T-cell (primary cell): ENCODE results near the gene PRSS33. TPM values are rescaled to one million over a fixed set of nuclear protein-coding genes. Genes with fewer than 3 reads are reported as not detected.
A peak's percentile ranks its signal among the peaks of the same experiment; 100 is the strongest.

Source experiments
- ATAC-seq, 4 experiments: fragments of 200-7000 bp in 3 of 4; fragments of 150-1000 bp in 1 of 4; cut with Tn5 transposase; replicated peaks in 1 of 4; 1 replicate in 3 of 4; 2 replicates in 1 of 4; pipeline ENCODE4 v1.10.0; 2021; ENCODE audit warnings: moderate library complexity in 3 of 4, mild to moderate bottlenecking in 2 of 4, moderate number of reproducible peaks in 1 of 4
- CTCF ChIA-PET, 2 donors: fragments of 300-600 bp; sonication (Branson Sonifier 250); formaldehyde crosslinking; loops; one replicate each; lab custom pipeline; 2022; ENCODE audit warnings: antibody characterized with exemption in 2 of 2; lab: Charles Lee
- POLR2A ChIA-PET, 2 donors: fragments of 300-600 bp; sonication (Branson Sonifier 250); formaldehyde crosslinking; loops; one replicate each; lab custom pipeline; 2022; ENCODE audit warnings: antibody characterized with exemption in 2 of 2; lab: Charles Lee
- DNase-seq, 35 experiments: peaks; one replicate each; pipeline versions ENCODE4 v3.0.0 to v3.0.0-alpha.2; 2013 to 2023
- H3K27ac ChIP-seq: one replicate; pipeline ENCODE4 v1.5.1; 2013; ENCODE audit warnings: low read length
- H3K27me3 ChIP-seq, 2 experiments: replicated peaks in 1 of 2; 1 replicate in 1 of 2; 2 replicates in 1 of 2; pipeline versions ENCODE4 v1.6.1 to v1.7.0; 2013; ENCODE audit warnings: low read length in 1 of 2, mixed read lengths in 1 of 2; ENCODE audit not compliant: control insufficient read depth in 2 of 2, insufficient read depth in 2 of 2; ENCODE audit errors: extremely low read depth in 1 of 2
- H3K36me3 ChIP-seq, 2 donors: 1 replicate in 1 of 2; 2 replicates in 1 of 2; pipeline versions ENCODE4 v1.6.1 to v1.7.0; 2013; ENCODE audit warnings: low read length in 1 of 2; ENCODE audit not compliant: control insufficient read depth in 2 of 2, insufficient read depth in 1 of 2; ENCODE audit errors: extremely low read depth in 1 of 2
- H3K4me1 ChIP-seq, 2 experiments: 1 replicate in 1 of 2; 2 replicates in 1 of 2; pipeline versions ENCODE4 v1.6.1 to v1.7.0; 2013; ENCODE audit warnings: low read length in 2 of 2, mixed read lengths in 1 of 2; ENCODE audit not compliant: insufficient read depth in 2 of 2, control insufficient read depth in 1 of 2; ENCODE audit errors: extremely low read depth in 1 of 2
- H3K4me3 ChIP-seq, 2 donors: 1 replicate in 1 of 2; 2 replicates in 1 of 2; pipeline versions ENCODE4 v1.5.1 to v1.7.0; 2013; ENCODE audit warnings: mild to moderate bottlenecking in 2 of 2, low read length in 1 of 2, moderate library complexity in 1 of 2; ENCODE audit not compliant: control insufficient read depth in 1 of 2; ENCODE audit errors: extremely low read depth in 1 of 2
- H3K9me3 ChIP-seq: 2 replicates; pipeline ENCODE4 v1.7.0; 2013
- H3K27ac Mint-ChIP-seq, 2 donors: one replicate each; pipeline ENCODE4 v1.8.0; 2020 to 2021; ENCODE audit warnings: mild to moderate bottlenecking in 2 of 2, mixed read lengths in 2 of 2
- H3K27me3 Mint-ChIP-seq, 2 donors: one replicate each; pipeline ENCODE4 v1.8.0; 2021 to 2022; ENCODE audit warnings: mixed read lengths in 2 of 2
- H3K36me3 Mint-ChIP-seq: one replicate; pipeline ENCODE4 v1.8.0; 2021; ENCODE audit warnings: mixed read lengths
- H3K4me1 Mint-ChIP-seq, 3 donors: one replicate each; pipeline ENCODE4 v1.8.0; 2020 to 2022; ENCODE audit warnings: mixed read lengths in 3 of 3, mild to moderate bottlenecking in 1 of 3
- H3K4me3 Mint-ChIP-seq, 3 donors: one replicate each; pipeline ENCODE4 v1.8.0; 2020 to 2022; ENCODE audit warnings: mild to moderate bottlenecking in 3 of 3, mixed read lengths in 3 of 3, moderate library complexity in 3 of 3
- H3K9me3 Mint-ChIP-seq, 3 donors: one replicate each; pipeline ENCODE4 v1.8.0; 2020 to 2022; ENCODE audit warnings: mixed read lengths in 3 of 3
- WGBS: methylation state at CpG from one replicate; pipeline ENCODE4 v1.1.5; 2013; ENCODE audit warnings: missing lambda C conversion rate; ENCODE audit not compliant: insufficient coverage; 5-methylcytosine and 5-hydroxymethylcytosine counted together
- total RNA-seq, 35 experiments: library from RNA in 6 of 35; stranded (reverse) in 6 of 35; fragments of 120-200 nt in 1 of 35; gene quantifications; one replicate each; pipeline versions ENCODE4 v1.2.1 to v1.2.4 and lab custom pipeline; 2013 to 2026

The PRSS33 gene
- total RNA-seq, 5 donors from 2014 or later (not counting 1 experiment from before 2014, with no cell fraction given), result not detected

DNA sequence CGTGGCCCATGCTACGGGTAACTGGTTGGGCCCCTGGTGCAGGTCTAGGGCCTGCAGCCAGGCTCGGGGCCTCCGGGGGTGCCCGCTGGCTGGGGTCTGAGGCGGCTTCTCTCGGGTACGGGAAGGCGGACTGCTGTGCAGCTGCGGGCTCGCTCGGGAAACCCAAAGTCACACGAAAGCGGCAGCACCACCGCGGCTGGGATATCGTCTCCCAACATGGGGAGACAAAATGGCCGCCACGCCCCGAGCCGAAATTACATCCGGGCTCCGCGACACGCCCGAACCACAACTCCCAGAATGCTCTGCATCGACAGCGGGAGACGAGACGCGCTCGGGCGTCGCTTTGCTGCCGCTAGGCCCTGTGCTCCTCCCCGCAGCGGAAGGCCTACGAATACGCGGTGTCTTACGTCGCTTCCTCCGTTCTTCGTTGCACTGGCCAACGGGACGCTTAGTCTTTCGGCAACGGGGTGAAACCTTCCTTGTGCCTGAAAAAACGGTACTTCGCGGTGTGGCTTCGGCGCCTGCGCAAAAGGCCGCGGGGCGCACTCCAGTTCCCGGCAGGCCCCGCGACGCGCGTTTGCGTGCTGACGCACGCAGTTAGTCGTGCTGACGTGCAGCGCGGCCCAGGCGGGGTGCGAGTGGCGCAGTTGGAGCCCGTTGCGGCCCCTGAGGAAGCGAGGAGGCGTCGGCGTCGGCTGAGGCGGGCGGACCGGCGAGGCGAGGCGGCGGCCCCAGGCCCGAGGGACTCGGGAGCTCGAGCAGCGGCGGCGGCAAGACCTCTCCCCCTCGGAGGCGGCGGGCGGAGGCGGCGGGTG is 35.1 kb downstream of the PRSS33 start, which contains the start of gene SRRM2:
SRRM2 (plus strand) TSS at position 604 of the 815 bp plus-strand sequence. CDS start 3,727 bp downstream, outside the sequence.
- Histone ChIP-seq H3K36me3 (peaks cover 5 to 13% of the 10 kb centered on the region in 2 donors), H3K4me1 (peaks cover 22 to 51% of the 10 kb centered on the region in 2 experiments), H3K4me3 (peak within 1 kb of the TSS; percentile 75 to 90), H3K27me3 (no peaks in the 10 kb centered on the region), H3K9me3 (no peaks in the 10 kb centered on the region), H3K27ac (peak within 1 kb of the TSS; percentile 98)
- DNase-seq (peak; percentile 89 to 97 (median 93)), ATAC-seq (peak; percentile 89 to 91 (median 90))
- Mint-ChIP-seq H3K27ac (peak within 1 kb of the TSS; percentile 99 to 100), H3K36me3 (peaks cover 13% of the 10 kb centered on the region), H3K4me3 (peak within 1 kb of the TSS; percentile 91 to 93 (median 91)), H3K27me3 (no peaks in the 10 kb centered on the region), H3K4me1 (peaks cover 45 to 52% (median 47%) of the 10 kb centered on the region in 3 donors), H3K9me3 (peaks cover 0 to 3% (median 0%) of the 10 kb centered on the region in 3 donors)
- ChIA-PET POLR2A (interaction anchor here in 1 of 2 donors (0.6 kb wide), 2 partner anchors 100 to 500 kb away, joined by 3 to 8 read pairs; no protein-coding TSS in a partner anchor), CTCF (no interaction called here)
- WGBS, result 2% methylated on average over 94 of the region's 99 CpGs

DNA sequence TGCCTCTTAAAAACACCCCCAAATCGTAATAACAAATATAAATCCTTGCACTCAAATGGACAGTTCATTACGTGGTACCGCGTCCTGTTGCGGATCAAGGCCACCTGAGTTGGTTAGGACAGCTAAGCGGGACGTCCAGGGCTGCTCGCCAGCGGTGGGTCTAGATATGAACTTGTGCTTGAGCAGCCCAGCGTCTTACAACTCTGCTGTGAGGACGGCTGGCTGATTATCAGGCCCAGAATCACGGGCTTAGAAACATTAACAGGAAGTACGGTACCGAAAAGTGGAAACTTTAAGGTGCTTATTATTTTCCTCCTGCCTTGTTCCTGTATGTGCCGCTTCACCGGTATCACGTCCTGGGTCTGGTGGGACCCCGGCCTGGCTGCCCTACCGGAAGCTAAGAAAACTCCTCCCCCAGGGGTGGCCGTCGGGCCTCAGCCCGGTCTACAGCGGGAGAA is 35.8 kb downstream of the PRSS33 start:
- peak overlapping the region; percentile 75 to 90 for H3K4me3 ChIP-seq
- H3K4me3 Mint-ChIP-seq, result peak overlapping the region; percentile 91 to 93 (median 91)
- peak in 2 of 35 experiments; percentile 18 to 26 for DNase-seq
- CTCF ChIA-PET, result no interaction called here
- H3K36me3 Mint-ChIP-seq, result peaks cover 7% of the 10 kb centered on the region
- H3K27ac ChIP-seq, result peak overlapping the region; percentile 98
- H3K9me3 ChIP-seq, result no peaks in the 10 kb centered on the region
- peaks cover 38 to 46% (median 40%) of the 10 kb centered on the region in 3 donors for H3K4me1 Mint-ChIP-seq
- WGBS, result 61% methylated on average over 22 of the region's 23 CpGs
- H3K36me3 ChIP-seq, result peaks cover 5 to 7% of the 10 kb centered on the region in 2 donors
- H3K9me3 Mint-ChIP-seq, result peaks cover 0 to 3% (median 0%) of the 10 kb centered on the region in 3 donors
- peaks cover 22 to 49% of the 10 kb centered on the region in 2 experiments for H3K4me1 ChIP-seq
- POLR2A ChIA-PET, result no interaction called here
- no peak for ATAC-seq
- peak overlapping the region; percentile 99 to 100 for H3K27ac Mint-ChIP-seq
- H3K27me3 Mint-ChIP-seq, result no peaks in the 10 kb centered on the region
- H3K27me3 ChIP-seq, result no peaks in the 10 kb centered on the region

DNA sequence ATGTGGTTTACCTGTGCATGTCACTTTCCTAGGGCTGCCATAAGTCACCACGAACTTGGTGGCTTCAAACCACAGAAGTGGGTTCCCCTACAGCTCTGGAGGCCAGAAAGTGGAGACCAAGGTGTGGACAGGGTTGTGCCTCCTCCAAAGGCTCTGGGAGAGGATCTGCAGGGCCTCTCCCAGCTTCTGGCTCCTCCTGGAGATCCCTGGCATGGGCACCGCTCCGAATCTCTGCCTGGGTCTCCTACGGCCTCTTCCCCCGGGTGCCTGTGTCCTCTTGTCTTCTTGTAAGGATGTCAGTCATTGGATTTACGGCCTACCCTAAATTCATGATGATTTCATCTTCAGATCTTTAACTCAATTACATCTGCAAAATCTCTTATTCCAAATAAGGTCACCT is 37.4 kb downstream of the PRSS33 start:
- DNase-seq (no peak), ATAC-seq (no peak)
- no peak overlapping the region for H3K4me3 ChIP-seq
- H3K27ac Mint-ChIP-seq, result no peak overlapping the region
- peaks cover 22 to 31% (median 26%) of the 10 kb centered on the region in 3 donors for H3K4me1 Mint-ChIP-seq
- H3K27me3 ChIP-seq, result peaks cover 0 to under 1% of the 10 kb centered on the region in 2 experiments
- H3K9me3 Mint-ChIP-seq, result peaks cover 0 to 3% (median 0%) of the 10 kb centered on the region in 3 donors
- H3K9me3 ChIP-seq, result no peaks in the 10 kb centered on the region
- peaks cover 12 to 33% of the 10 kb centered on the region in 2 experiments for H3K4me1 ChIP-seq
- peaks cover 4% of the 10 kb centered on the region for H3K36me3 Mint-ChIP-seq
- H3K27me3 Mint-ChIP-seq, result no peaks in the 10 kb centered on the region
- WGBS, result 0% methylated on average over 1 of the region's 6 CpGs
- peaks cover 0 to under 1% of the 10 kb centered on the region in 2 donors for H3K36me3 ChIP-seq
- no peak overlapping the region for H3K4me3 Mint-ChIP-seq
- ChIA-PET CTCF (no interaction called here), POLR2A (no interaction called here)
- H3K27ac ChIP-seq, result no peak overlapping the region

DNA sequence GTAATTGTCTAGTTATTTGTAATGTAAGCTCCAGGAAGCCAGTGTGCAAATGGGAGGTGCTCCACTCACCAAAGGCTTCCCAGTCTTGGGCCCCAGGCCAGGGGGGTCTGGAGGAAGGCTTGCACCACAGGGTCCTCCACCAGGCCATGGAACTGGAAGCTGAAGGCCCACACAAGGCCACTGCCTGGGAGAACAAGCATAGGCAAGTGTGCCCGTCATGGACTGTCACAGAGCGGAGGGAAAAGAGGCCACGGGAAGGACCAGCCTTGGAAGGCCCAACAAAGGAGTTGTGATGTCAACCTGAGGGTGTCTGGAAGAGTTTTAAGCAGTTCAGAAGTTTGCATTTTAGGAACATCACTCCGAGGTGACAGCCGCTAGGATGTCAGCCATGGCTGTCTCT is 37.9 kb downstream of the PRSS33 start:
- Mint-ChIP-seq H3K27me3 (no peaks in the 10 kb centered on the region), H3K4me3 (no peak overlapping the region), H3K36me3 (peaks cover 4% of the 10 kb centered on the region), H3K4me1 (peaks cover 17 to 26% (median 21%) of the 10 kb centered on the region in 3 donors), H3K27ac (no peak overlapping the region), H3K9me3 (peaks cover 0 to 3% (median 0%) of the 10 kb centered on the region in 3 donors)
- Histone ChIP-seq H3K36me3 (no peaks in the 10 kb centered on the region), H3K9me3 (no peaks in the 10 kb centered on the region), H3K4me1 (peaks cover 7 to 29% of the 10 kb centered on the region in 2 experiments), H3K27me3 (peaks cover 0 to 3% of the 10 kb centered on the region in 2 experiments), H3K27ac (no peak overlapping the region), H3K4me3 (no peak overlapping the region)
- 96% methylated on average over 3 of the region's 5 CpGs for WGBS
- CTCF ChIA-PET, result no interaction called here
- DNase-seq (no peak), ATAC-seq (no peak)
- POLR2A ChIA-PET, result no interaction called here

DNA sequence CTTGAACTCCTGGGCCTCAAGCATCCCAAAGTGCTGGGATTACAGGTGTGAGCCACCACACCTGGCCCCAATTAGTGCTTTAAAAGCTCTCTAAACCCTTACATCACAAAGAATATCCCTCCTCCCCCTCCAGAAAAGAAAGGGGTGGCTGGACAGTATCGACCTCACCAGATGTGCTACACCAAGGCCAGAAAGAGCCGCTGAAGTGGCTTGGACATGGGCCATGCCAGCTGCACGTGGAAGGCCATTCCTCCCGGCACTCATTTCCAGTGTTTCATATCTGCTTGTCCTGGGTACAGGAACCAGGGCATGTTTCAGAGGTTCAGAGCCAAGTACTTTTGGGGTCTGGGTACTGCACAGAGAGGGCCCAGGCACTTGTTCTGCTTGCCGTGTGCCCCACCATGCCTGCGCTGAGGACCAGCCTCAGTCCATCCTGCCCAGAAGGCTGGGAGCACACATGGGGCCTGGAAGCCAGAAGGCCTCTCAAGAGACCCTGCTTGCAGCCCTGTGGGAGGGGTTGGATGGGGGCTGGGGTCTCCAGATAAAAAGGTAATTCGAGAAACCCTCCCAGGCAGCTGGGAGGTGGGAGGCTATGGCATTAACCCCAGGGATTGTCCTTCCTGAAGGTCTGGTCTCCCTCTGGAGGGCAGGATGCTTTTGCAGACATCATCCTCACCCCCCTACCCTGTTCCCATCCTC is 38.5 kb downstream of the PRSS33 start:
- peaks cover 5 to 23% of the 10 kb centered on the region in 2 experiments for H3K4me1 ChIP-seq
- no peak overlapping the region for H3K4me3 ChIP-seq
- Mint-ChIP-seq H3K27ac (no peak overlapping the region), H3K9me3 (peaks cover 0 to 3% (median 0%) of the 10 kb centered on the region in 3 donors), H3K4me3 (no peak overlapping the region), H3K36me3 (peaks cover 2% of the 10 kb centered on the region), H3K27me3 (no peaks in the 10 kb centered on the region), H3K4me1 (peaks cover 11 to 21% (median 16%) of the 10 kb centered on the region in 3 donors)
- ChIA-PET POLR2A (no interaction called here), CTCF (interaction anchor here in 1 of 2 donors (0.6 kb wide), 1 partner anchor 19 kb away, joined by 5 read pairs; no protein-coding TSS in a partner anchor)
- peaks cover 0 to 3% of the 10 kb centered on the region in 2 experiments for H3K27me3 ChIP-seq
- H3K36me3 ChIP-seq, result no peaks in the 10 kb centered on the region
- ATAC-seq (no peak), DNase-seq (no peak)
- H3K27ac ChIP-seq, result no peak overlapping the region
- H3K9me3 ChIP-seq, result no peaks in the 10 kb centered on the region
- 94% methylated on average over 5 of the region's 7 CpGs for WGBS

DNA sequence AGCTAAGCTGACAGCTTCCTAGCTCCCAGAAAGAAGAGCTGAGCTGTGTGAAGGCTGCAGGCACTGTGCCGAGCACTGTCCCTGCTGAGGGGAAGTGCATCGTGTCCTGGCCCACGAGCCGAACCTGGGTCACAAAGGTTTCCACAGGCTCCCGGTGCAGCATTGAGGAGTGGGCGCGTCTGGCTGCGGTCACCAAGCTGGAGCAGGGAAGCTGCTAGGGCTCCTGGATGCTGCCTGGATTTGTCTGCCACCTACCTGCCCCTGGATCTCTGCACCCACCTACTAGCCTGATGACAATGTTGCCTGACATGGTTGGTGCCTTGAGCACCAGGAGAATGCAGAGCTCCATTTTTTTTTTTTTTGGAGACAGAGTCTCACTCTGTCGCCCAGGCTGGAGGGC is 41.4 kb downstream of the PRSS33 start:
- H3K27ac ChIP-seq, result no peak overlapping the region
- ChIA-PET CTCF (interaction anchor here in 1 of 2 donors (0.5 kb wide), 1 partner anchor 54 kb away, joined by 3 read pairs; no protein-coding TSS in a partner anchor), POLR2A (interaction anchor here in 1 of 2 donors (0.7 kb wide), 1 partner anchor 163 kb away, joined by 4 read pairs; no protein-coding TSS in a partner anchor)
- no peak overlapping the region for H3K4me3 Mint-ChIP-seq
- no peaks in the 10 kb centered on the region for H3K36me3 Mint-ChIP-seq
- H3K4me1 Mint-ChIP-seq, result peaks cover under 1 to 6% (median 3%) of the 10 kb centered on the region in 3 donors
- no peaks in the 10 kb centered on the region for H3K36me3 ChIP-seq
- no peaks in the 10 kb centered on the region for H3K9me3 ChIP-seq
- ATAC-seq (no peak), DNase-seq (no peak)
- H3K27me3 ChIP-seq, result peaks cover 0 to 9% of the 10 kb centered on the region in 2 experiments
- H3K4me1 ChIP-seq, result peaks cover 0 to 4% of the 10 kb centered on the region in 2 experiments
- no peaks in the 10 kb centered on the region for H3K9me3 Mint-ChIP-seq
- 94% methylated on average over 8 of the region's 9 CpGs for WGBS
- H3K27ac Mint-ChIP-seq, result no peak overlapping the region
- H3K4me3 ChIP-seq, result no peak overlapping the region
- no peaks in the 10 kb centered on the region for H3K27me3 Mint-ChIP-seq
